HG03575 (cell line): ENCODE data around the gene ZNF543.
"Not testable (repeated sequence)": the region's sequence is repeated elsewhere in the genome, so short reads cannot be mapped to it uniquely, and the experiment has no call there.

ENCODE experiments used
- ATAC-seq: cut with Tn5 transposase; IDR thresholded peaks from one replicate; pipeline ENCODE4 v1.9.1; 2021; ENCODE audit not compliant: unreplicated experiment, insufficient number of reproducible peaks, low FRiP score; ENCODE audit errors: extremely low read depth

The ZNF543 gene

GRCh38 chr19:57320180-57321084 lies at the start of gene ZNF543:
Gene ZNF543, plus strand, starts transcription at chr19:57320472. Its CDS starts 382 bp downstream, at chr19:57320854.
- peak; percentile 77 for ATAC-seq

- no peak for ATAC-seq
These were observed 49.0 kb upstream of the ZNF543 start for GRCh38 chr19:57271280-57271679.

- no peak for ATAC-seq
These were observed 47.3 kb upstream of the ZNF543 start for GRCh38 chr19:57273014-57273413.

DNA sequence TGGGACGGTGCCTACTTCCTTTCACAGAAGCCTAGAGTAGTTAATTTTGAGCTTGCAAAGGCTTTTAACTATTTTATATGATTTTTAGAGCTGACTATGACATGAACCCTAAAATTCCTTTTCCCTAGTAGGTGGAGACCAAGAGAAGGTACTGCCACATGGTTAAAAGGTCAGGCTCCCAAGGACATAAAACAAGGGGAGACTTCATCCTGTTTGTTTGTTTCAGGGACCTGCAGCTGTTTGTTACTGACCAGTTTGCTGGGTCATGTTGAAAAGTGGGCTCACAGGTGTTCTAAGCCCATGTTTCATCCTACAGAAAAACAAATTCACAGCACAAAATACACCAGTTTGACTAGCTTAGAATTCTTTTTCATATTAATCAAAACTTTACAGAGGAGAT lies 43.8 kb upstream of the ZNF543 start:
- ATAC-seq, result no peak

DNA sequence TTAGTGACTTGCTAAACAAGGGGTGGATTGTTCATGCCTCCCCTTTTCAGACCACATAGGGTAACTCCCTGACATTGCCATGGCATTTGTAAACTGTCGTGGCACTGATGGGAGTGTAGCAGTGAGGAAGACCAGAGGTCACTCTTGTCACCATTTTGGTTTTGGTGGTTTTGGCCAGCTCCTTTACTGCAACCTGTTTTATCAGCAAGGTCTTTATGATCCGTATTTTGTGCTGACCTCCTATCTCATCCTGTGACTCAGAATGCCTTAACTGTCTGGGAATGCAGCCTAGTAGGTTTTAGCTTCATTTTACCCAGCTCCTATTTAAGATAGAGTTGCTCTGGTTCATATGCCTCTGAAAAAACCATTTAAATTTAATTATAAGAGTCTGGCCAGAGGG lies 41.8 kb upstream of the ZNF543 start:
- not testable (repeated sequence) for ATAC-seq

GRCh38 chr19:57279418-57280164 lies 40.7 kb upstream of the ZNF543 start:
- ATAC-seq, result peak; percentile 26

DNA sequence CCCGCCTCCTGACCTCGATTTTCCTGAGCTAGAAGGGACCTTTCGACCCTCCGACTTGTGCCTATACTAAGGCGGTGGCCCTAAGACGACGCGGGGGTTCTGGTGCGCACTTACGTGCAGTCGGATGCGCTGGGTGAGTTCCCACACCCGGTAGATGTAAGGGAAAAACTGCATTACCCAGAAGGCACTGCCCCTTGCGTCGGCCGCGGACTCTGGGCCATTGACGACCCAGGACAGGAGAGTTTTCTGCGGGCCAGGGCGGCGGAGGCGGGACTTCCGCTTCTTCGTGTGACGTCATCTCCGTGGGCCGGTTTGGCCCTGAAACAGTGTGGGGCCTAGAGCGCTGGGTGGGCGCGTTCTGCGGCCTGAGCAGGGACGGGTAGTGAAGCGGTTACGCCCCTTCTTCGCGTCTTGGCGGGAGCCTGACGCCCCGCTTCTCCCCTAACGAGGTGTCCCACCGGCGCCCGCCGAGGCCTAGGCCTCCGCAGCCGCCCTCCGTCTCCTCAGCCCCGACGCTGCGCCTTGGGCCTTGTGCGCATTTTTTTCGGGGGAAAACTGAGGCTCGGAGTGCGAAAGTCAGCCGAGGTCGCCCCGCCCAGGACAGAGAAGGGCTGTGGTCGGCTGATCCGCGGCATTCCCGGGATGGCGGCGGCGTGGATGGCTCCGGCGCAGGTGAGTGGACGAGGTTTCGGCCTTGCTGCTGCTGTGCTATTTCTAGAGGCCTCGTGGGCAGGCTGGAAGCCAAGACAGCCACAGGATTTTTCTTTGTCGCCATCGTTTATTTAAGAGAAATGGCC lies 39.9 kb upstream of the ZNF543 start, which contains the start of gene ZNF460:
TSS of gene ZNF460 (plus strand) at position 321 of the 797 bp plus-strand sequence. CDS start at position 643, 322 bp downstream.
- ATAC-seq, result peak; percentile 33

DNA sequence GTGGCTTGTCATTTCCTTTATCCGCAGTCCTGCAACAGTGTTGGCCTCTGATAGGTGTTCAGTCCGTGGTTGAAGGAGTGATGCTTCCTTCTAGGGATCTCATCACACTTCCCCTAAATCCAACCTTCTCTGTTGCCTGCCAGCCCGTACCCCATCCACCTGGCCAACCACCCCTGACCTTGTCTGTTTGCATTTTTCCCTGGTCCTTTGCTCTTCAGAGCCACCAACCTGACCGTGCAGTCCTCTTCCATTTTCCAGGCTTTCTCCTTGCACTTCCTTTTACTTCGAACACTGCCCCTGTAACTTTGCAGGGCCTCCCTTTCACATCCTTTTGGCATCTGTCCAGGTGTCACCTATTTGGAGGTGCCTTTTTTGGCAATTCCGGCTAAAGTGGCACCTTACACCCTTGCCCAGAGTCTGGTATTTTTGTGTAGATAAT lies 39.3 kb upstream of the ZNF543 start:
- ATAC-seq, result no peak

- ATAC-seq, result no peak
These were observed 38.1 kb upstream of the ZNF543 start for GRCh38 chr19:57282011-57282643.

GRCh38 chr19:57288373-57288772 lies 31.9 kb upstream of the ZNF543 start:
- no peak for ATAC-seq

GRCh38 chr19:57290970-57291369 lies 29.3 kb upstream of the ZNF543 start:
- ATAC-seq, result no peak

DNA sequence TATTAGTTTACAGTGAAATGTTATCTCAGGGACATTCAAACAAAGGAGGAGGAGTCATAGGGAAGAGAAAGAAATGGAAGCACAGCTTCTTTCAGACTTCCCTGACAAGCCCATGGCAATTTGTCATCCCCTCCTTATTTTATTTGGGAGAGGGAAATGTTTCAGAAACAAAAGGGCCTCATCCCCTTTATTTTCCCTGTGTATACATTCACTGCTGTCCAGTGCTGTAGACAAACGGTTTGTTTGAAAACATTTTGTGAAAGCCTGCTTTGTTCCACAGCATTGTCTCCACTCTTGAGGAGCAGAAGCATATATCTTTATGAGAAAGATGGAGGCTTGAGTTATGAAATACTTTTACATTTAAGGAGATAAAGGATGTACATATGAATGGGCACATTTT lies 27.7 kb upstream of the ZNF543 start:
- no peak for ATAC-seq

DNA sequence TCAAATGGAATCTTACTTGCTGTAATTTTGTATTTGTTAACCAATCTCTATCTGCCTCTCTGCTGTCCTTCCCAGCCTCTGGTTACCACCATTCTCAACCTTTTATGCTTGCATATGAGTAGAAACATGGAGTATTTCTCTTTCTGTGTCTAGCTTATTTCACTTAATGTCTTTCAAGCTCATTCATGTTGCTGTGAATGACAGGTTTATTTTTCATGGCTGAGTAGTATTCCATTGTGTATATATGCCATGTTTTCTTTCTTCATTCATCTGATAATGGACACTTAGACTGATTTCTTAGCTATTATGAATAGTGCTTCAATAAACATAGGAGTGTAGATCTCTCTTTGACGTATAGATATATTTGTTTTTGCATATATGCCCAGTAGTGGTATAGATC lies 26.6 kb upstream of the ZNF543 start:
- ATAC-seq, result no peak

DNA sequence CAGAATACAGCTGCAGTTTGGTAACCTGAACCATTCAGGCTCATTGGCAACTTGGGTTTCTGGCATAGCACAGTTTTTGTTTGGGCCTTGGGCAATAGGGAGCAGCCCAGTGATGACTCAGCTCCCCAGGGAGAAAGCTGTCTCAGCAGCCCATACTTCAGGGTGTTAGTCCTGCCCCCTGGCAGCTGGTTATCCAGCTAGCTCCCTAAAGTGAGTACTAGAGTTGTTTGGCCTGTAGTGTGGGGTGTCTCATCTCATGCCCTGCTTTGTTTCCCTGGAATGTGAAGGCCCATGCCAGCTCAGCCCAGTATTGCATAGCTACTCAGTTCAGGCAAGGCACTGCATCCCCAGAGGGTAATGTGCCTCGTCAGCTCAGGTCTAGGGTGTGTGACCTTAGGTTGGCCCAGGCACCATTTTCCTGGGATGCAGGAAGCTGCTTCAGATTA lies 18.2 kb upstream of the ZNF543 start:
- no peak for ATAC-seq

GRCh38 chr19:57302727-57303401 lies 17.4 kb upstream of the ZNF543 start:
- no peak for ATAC-seq

- no peak for ATAC-seq
These were observed 15.2 kb upstream of the ZNF543 start for GRCh38 chr19:57305056-57305455.

GRCh38 chr19:57308514-57308913 lies 11.8 kb upstream of the ZNF543 start:
- ATAC-seq, result no peak

DNA sequence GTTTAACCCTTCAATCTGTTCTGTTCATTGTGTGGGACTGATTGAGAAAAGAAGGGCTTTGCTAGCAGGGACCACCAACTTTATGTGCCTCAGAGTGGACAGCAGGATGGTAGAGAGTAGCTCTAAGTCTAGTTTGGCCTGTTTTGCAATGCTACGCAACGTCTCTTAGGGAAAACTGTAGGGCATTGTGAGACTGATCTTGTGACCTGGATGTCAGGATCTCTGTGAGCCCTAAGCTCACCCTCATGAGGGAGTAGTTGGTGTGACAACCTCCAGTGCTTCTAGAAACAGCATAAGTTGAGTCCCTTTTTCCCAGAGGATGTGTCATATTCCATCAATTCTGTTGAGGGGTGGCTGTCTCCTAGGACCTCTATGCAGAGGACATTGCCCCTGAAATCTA lies 9.5 kb upstream of the ZNF543 start:
- ATAC-seq, result no peak
